ENCODE data around the gene PODXL.

DNA sequence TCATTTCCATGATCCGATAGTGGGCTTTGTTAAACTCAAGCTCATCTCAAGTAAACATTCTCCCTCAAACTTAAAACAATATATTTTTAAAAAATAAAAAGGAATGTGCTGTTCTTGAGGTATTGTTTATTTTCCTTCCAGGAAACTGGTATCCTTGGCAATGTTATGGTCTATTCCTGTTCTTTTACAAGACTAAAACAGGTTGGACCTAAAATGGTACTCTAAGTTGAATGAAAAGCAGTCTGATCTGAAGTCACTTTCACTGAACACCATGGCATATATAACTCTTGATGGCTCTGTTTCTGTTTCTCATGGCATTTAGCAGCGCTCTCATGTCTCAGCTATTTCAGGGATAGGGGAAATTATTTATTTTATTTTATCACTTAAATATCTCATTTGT lies 70.1 kb downstream of the PODXL start:
- no peak for TF ChIP-seq POLR2A (IDR thresholded peaks at IDR 0.05)
- TF ChIP-seq, protein P1, sequence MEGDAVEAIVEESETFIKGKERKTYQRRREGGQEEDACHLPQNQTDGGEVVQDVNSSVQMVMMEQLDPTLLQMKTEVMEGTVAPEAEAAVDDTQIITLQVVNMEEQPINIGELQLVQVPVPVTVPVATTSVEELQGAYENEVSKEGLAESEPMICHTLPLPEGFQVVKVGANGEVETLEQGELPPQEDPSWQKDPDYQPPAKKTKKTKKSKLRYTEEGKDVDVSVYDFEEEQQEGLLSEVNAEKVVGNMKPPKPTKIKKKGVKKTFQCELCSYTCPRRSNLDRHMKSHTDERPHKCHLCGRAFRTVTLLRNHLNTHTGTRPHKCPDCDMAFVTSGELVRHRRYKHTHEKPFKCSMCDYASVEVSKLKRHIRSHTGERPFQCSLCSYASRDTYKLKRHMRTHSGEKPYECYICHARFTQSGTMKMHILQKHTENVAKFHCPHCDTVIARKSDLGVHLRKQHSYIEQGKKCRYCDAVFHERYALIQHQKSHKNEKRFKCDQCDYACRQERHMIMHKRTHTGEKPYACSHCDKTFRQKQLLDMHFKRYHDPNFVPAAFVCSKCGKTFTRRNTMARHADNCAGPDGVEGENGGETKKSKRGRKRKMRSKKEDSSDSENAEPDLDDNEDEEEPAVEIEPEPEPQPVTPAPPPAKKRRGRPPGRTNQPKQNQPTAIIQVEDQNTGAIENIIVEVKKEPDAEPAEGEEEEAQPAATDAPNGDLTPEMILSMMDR (IDR thresholded peaks at IDR 0.05), result no peak
- no peak for TF ChIP-seq POLR2AphosphoS5 (IDR thresholded peaks at IDR 0.05)
